AG04450 (cell line): ENCODE measurements around the gene REEP3. TPM values are rescaled to one million over a fixed set of nuclear protein-coding genes. Genes with fewer than 3 reads are reported as not detected.

Experiments
- CTCF ChIA-PET: fragments of 300-600, 350-600 bp; formaldehyde crosslinking; extraction: SDS; loops from one replicate; lab custom pipeline; 2022; ENCODE audit warnings: antibody characterized with exemption, inconsistent platforms; lab: Charles Lee
- POLR2A ChIA-PET: fragments of 350-600 bp; formaldehyde crosslinking; extraction: SDS; loops from one replicate; lab custom pipeline; 2021; ENCODE audit warnings: antibody characterized with exemption, inconsistent platforms; lab: Yijun Ruan, JAX
- DNase-seq: peaks from one replicate; pipeline ENCODE4 v3.0.0-alpha.2; 2011; ENCODE audit warnings: low read depth, low spot score
- H3K27ac ChIP-seq: one replicate; pipeline ENCODE4 v1.5.1; 2012; ENCODE audit warnings: low read depth, low read length, control low read depth
- H3K27me3 ChIP-seq: one replicate; pipeline ENCODE4 v1.6.0; 2012; ENCODE audit warnings: low read length; ENCODE audit not compliant: control insufficient read depth, insufficient read depth
- H3K4me3 ChIP-seq: 2 replicates; pipeline ENCODE4 v1.5.1; 2011; ENCODE audit warnings: mild to moderate bottlenecking, low read depth, low read length, control low read depth
- H3K9me3 ChIP-seq: 2 replicates; pipeline ENCODE4 v1.5.1; 2012; ENCODE audit warnings: low read length; ENCODE audit not compliant: control insufficient read depth, insufficient read depth
- CTCF ChIP-seq: IDR thresholded peaks from 2 replicates; pipeline ENCODE4 v1.5.1; 2011; ENCODE audit warnings: low read depth, low read length, control low read depth, inconsistent platforms
- polyA plus RNA-seq: library from polyadenylated mRNA; depleted of rRNA; stranded (reverse); fragments of >200 nt; gene quantifications from 2 replicates; pipeline ENCODE4 v1.2.3, GENCODE V29; 2011

REEP3 gene
- polyA plus RNA-seq, 1 experiment = 36.5 TPM

GRCh38 chr10:63522277-63522687 lies 1.1 kb downstream of the REEP3 start:
- Histone ChIP-seq H3K27me3 (no peaks in the 10 kb centered on the region), H3K27ac (peak overlapping the region; percentile 88), H3K4me3 (peak overlapping the region; percentile 84), H3K9me3 (peaks cover 6% of the 10 kb centered on the region)
- POLR2A ChIA-PET = interaction anchor here (0.7 to 1.3 kb wide), 5 partner anchors 17 to 309 kb away, joined by 4 to 6 read pairs (median 4); no protein-coding TSS in a partner anchor
- no peak for DNase-seq
- CTCF ChIA-PET = interaction anchor here (0.7 to 1.9 kb wide), 5 partner anchors 18 to 355 kb away, joined by 3 to 9 read pairs (median 5); no protein-coding TSS in a partner anchor
- TF ChIP-seq CTCF = no peak

- DNase-seq = no peak
- Histone ChIP-seq H3K27ac (no peak overlapping the region), H3K9me3 (peaks cover 6% of the 10 kb centered on the region), H3K4me3 (peak overlapping the region; percentile 84; the same call in 1 of the 2 replicates), H3K27me3 (no peaks in the 10 kb centered on the region)
- ChIA-PET POLR2A (interaction anchor here (0.7 kb wide), 1 partner anchor 309 kb away, joined by 4 read pairs; no protein-coding TSS in a partner anchor), CTCF (interaction anchor here (0.7 to 1.9 kb wide), 4 partner anchors 18 to 356 kb away, joined by 3 to 9 read pairs (median 4); no protein-coding TSS in a partner anchor)
- TF ChIP-seq CTCF = no peak
These were observed 1.8 kb downstream of the REEP3 start for GRCh38 chr10:63522995-63523394.

- H3K27ac ChIP-seq = no peak overlapping the region
- TF ChIP-seq CTCF = no peak
- no peak for DNase-seq
- ChIA-PET CTCF (interaction anchor here (0.6 to 1.4 kb wide), 3 partner anchors 18 to 309 kb away, joined by 3 read pairs; no protein-coding TSS in a partner anchor), POLR2A (no interaction called here)
- H3K4me3 ChIP-seq = no peak overlapping the region
- no peaks in the 10 kb centered on the region for H3K27me3 ChIP-seq
- peaks cover 6% of the 10 kb centered on the region for H3K9me3 ChIP-seq
These were observed 3.8 kb downstream of the REEP3 start for GRCh38 chr10:63525021-63525420.

GRCh38 chr10:63527401-63527800 lies 6.2 kb downstream of the REEP3 start:
- Histone ChIP-seq H3K27ac (no peak overlapping the region), H3K9me3 (no peaks in the 10 kb centered on the region), H3K4me3 (no peak overlapping the region), H3K27me3 (no peaks in the 10 kb centered on the region)
- ChIA-PET CTCF (interaction anchor here (1.4 to 1.5 kb wide), 2 partner anchors 102 to 361 kb away, joined by 3 to 4 read pairs; no protein-coding TSS in a partner anchor), POLR2A (no interaction called here)
- DNase-seq = no peak
- TF ChIP-seq CTCF = no peak

GRCh38 chr10:63528084-63528744 lies 7.0 kb downstream of the REEP3 start:
- Histone ChIP-seq H3K4me3 (no peak overlapping the region), H3K27me3 (no peaks in the 10 kb centered on the region), H3K9me3 (no peaks in the 10 kb centered on the region), H3K27ac (no peak overlapping the region)
- ChIA-PET POLR2A (interaction anchor here (0.6 kb wide), 1 partner anchor 10 kb away, joined by 6 read pairs; no protein-coding TSS in a partner anchor), CTCF (interaction anchor here (1.0 kb wide), 1 partner anchor 53 kb away, joined by 3 read pairs; no protein-coding TSS in a partner anchor)
- no peak for DNase-seq
- TF ChIP-seq CTCF = no peak
